Keratinocyte (primary cell): ENCODE measurements around the gene IL32. TPM values are rescaled to one million over a fixed set of nuclear protein-coding genes. Genes with fewer than 3 reads are reported as not detected.

ENCODE experiments used
- DNase-seq: peaks from one replicate; pipeline ENCODE4 v3.0.0-alpha.2; 2011; ENCODE audit warnings: low read depth, missing footprints, low spot score
- FAIRE-seq: peaks from 2 replicates; lab custom pipeline; 2011; peaks lifted over from hg19 to GRCh38; lab: Jason Lieb, UNC
- H2AFZ ChIP-seq: 2 replicates; pipeline ENCODE4 v1.6.0; 2012; ENCODE audit warnings: low read length, control low read depth, inconsistent platforms; ENCODE audit not compliant: control insufficient read depth
- H3K27ac ChIP-seq: 2 replicates; pipeline ENCODE4 v1.5.1; 2011; ENCODE audit warnings: low read length; ENCODE audit not compliant: control insufficient read depth, insufficient read depth
- H3K27me3 ChIP-seq: 3 replicates; pipeline ENCODE4 v1.6.0; 2011; ENCODE audit warnings: low read length; ENCODE audit not compliant: control insufficient read depth, insufficient read depth; ENCODE audit errors: extremely low read depth
- H3K36me3 ChIP-seq, 2 experiments: 2 replicates in 1 of 2; 3 replicates in 1 of 2; pipeline ENCODE4 v1.5.1; 2011; ENCODE audit warnings: low read length in 2 of 2, mild to moderate bottlenecking in 1 of 2; ENCODE audit not compliant: control insufficient read depth in 2 of 2, insufficient read depth in 2 of 2; ENCODE audit errors: extremely low read depth in 1 of 2
- H3K4me1 ChIP-seq: 3 replicates; pipeline ENCODE4 v1.5.1; 2011; ENCODE audit warnings: low read length; ENCODE audit not compliant: control insufficient read depth, insufficient read depth; ENCODE audit errors: extremely low read depth
- H3K4me2 ChIP-seq: 3 replicates; pipeline ENCODE4 v1.6.0; 2011; ENCODE audit warnings: low read depth, low read length; ENCODE audit not compliant: control insufficient read depth, insufficient read depth; ENCODE audit errors: extremely low read depth
- H3K4me3 ChIP-seq, 3 experiments: fragments of 200-600 bp in 1 of 3; sonication (generic) in 1 of 3; 2 replicates in 2 of 3; 3 replicates in 1 of 3; pipeline ENCODE4 v1.5.1; 2011 to 2016; ENCODE audit warnings: low read length in 3 of 3, mild to moderate bottlenecking in 3 of 3, control low read depth in 2 of 3, inconsistent platforms in 1 of 3, low read depth in 1 of 3, mixed read lengths in 1 of 3, mixed run types in 1 of 3, moderate library complexity in 1 of 3; ENCODE audit not compliant: control insufficient read depth in 2 of 3, insufficient read depth in 2 of 3; ENCODE audit errors: extremely low read depth in 1 of 3
- H3K79me2 ChIP-seq: 2 replicates; pipeline ENCODE4 v1.6.0; 2012; ENCODE audit warnings: low read length; ENCODE audit not compliant: control insufficient read depth, insufficient read depth
- H3K9ac ChIP-seq: 3 replicates; pipeline ENCODE4 v1.6.0; 2011; ENCODE audit warnings: low read length; ENCODE audit not compliant: control insufficient read depth, insufficient read depth; ENCODE audit errors: extremely low read depth
- H3K9me1 ChIP-seq: 3 replicates; pipeline ENCODE4 v1.6.0; 2011; ENCODE audit warnings: low read length; ENCODE audit not compliant: control insufficient read depth, insufficient read depth; ENCODE audit errors: extremely low read depth
- H3K9me3 ChIP-seq: 2 replicates; pipeline ENCODE4 v1.5.1; 2012; ENCODE audit warnings: low read depth, low read length; ENCODE audit not compliant: control insufficient read depth
- H4K20me1 ChIP-seq: 3 replicates; pipeline ENCODE4 v1.6.0; 2011; ENCODE audit warnings: low read length; ENCODE audit not compliant: control insufficient read depth, insufficient read depth; ENCODE audit errors: extremely low read depth
- EZH2 ChIP-seq: IDR thresholded peaks from one replicate; pipeline ENCODE4 v1.6.1; 2012; ENCODE audit warnings: inconsistent platforms, mild to moderate bottlenecking, low read length, moderate library complexity
- dilution Hi-C: fragments of 300-500 bp; cut with MboI; formaldehyde crosslinking; loops from one replicate; pipeline ENCODE4 v1.7.0; 2020; ENCODE audit warnings: low sequenced_read_pairs; ENCODE audit not compliant: extremely low pct_ligation_motif_present
- polyA plus RNA-seq, 5 experiments: library from polyadenylated mRNA; depleted of rRNA in 3 of 5; stranded (reverse) in 3 of 5; stranded (forward) in 1 of 5; unstranded in 1 of 5; fragments of >200 nt; gene quantifications; 1 replicate in 1 of 5; 2 replicates in 3 of 5; 3 replicates in 1 of 5; pipeline versions ENCODE4 v1.2.1 to v1.2.3, GENCODE V29; 2011 to 2012; ENCODE audit warnings: missing spikeins in 2 of 5, low read depth in 1 of 5, low replicate concordance in 1 of 5
- TF ChIP-seq, protein P1 (sequence below), 3 experiments: IDR thresholded peaks in 1 of 3; conservative IDR thresholded peaks in 1 of 3; optimal IDR thresholded peaks in 1 of 3; 2 replicates in 2 of 3; 3 replicates in 1 of 3; pipeline versions ENCODE3 to v1.5.1; 2011; ENCODE audit warnings: low read length in 3 of 3, mild to moderate bottlenecking in 3 of 3, moderate library complexity in 2 of 3, control low read depth in 1 of 3, inconsistent platforms in 1 of 3; ENCODE audit not compliant: insufficient read depth in 2 of 3; ENCODE audit errors: extremely low read depth in 1 of 3

The IL32 gene
- polyA plus RNA-seq, 1 donor (not counting 4 experiments of a cell fraction or from before 2014, with no cell fraction given) = 0.28 TPM

DNA sequence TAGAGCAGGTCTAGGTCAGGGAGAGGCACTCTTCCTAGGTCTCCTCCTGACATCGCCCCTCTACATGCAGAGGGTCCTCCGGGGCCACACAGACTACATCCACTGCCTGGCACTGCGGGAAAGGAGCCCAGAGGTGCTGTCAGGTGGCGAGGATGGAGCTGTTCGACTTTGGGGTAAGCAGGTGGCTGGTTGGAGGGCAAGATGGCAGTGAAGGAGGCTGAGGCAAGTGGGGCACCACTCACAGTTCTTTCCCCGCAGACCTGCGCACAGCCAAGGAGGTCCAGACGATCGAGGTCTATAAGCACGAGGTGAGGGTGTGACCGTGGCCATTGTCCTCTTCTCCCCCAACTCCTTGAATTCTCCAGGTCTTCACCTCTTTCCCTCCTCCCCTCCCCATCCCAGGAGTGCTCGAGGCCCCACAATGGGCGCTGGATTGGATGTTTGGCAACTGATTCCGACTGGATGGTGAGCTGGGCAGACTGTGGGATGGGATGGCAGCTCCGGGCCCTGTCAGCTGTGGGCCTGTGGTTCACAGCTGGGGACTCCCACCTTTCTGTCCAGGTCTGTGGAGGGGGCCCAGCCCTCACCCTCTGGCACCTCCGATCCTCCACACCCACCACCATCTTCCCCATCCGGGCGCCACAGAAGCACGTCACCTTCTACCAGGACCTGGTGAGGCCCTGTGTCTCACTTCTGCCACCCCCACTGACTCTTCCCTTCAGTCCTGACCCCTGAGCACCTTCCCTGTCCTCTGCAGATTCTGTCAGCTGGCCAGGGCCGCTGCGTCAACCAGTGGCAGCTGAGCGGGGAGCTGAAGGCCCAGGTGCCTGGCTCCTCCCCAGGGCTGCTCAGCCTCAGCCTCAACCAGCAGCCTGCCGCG is 38.6 kb upstream of the IL32 start:
- no peak for FAIRE-seq
- Histone ChIP-seq H3K36me3 (peaks cover 13 to 23% of the 10 kb centered on the region in 2 experiments), H3K4me2 (no peak overlapping the region), H3K9ac (no peak overlapping the region), H3K9me1 (no peaks in the 10 kb centered on the region), H3K4me3 (no peak overlapping the region), H3K4me1 (peaks cover 24% of the 10 kb centered on the region), H3K27ac (no peak overlapping the region), H4K20me1 (no peaks in the 10 kb centered on the region), H2AFZ (no peak overlapping the region), H3K9me3 (no peaks in the 10 kb centered on the region), H3K27me3 (peaks cover 19% of the 10 kb centered on the region), H3K79me2 (no peaks in the 10 kb centered on the region)
- no peak for DNase-seq
- no peak for TF ChIP-seq EZH2
- TF ChIP-seq, protein P1, sequence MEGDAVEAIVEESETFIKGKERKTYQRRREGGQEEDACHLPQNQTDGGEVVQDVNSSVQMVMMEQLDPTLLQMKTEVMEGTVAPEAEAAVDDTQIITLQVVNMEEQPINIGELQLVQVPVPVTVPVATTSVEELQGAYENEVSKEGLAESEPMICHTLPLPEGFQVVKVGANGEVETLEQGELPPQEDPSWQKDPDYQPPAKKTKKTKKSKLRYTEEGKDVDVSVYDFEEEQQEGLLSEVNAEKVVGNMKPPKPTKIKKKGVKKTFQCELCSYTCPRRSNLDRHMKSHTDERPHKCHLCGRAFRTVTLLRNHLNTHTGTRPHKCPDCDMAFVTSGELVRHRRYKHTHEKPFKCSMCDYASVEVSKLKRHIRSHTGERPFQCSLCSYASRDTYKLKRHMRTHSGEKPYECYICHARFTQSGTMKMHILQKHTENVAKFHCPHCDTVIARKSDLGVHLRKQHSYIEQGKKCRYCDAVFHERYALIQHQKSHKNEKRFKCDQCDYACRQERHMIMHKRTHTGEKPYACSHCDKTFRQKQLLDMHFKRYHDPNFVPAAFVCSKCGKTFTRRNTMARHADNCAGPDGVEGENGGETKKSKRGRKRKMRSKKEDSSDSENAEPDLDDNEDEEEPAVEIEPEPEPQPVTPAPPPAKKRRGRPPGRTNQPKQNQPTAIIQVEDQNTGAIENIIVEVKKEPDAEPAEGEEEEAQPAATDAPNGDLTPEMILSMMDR (optimal IDR thresholded peaks at IDR 0.05 in 1 of 3, IDR thresholded peaks at IDR 0.05 in 1 of 3, conservative IDR thresholded peaks at IDR 0.05 in 1 of 3; ENCODE audit: extremely low read depth in 1 of 3, insufficient read depth in 2 of 3, low read length in 3 of 3) = no peak
- dilution Hi-C loops = no loop called here

GRCh38 chr16:3027489-3027795 is 38.0 kb upstream of the IL32 start:
- DNase-seq (no peak), FAIRE-seq (no peak)
- Histone ChIP-seq H3K9me1 (no peaks in the 10 kb centered on the region), H2AFZ (no peak overlapping the region), H3K79me2 (no peaks in the 10 kb centered on the region), H3K9ac (no peak overlapping the region), H3K4me1 (peaks cover 20% of the 10 kb centered on the region), H4K20me1 (no peaks in the 10 kb centered on the region), H3K27ac (no peak overlapping the region), H3K4me3 (no peak overlapping the region), H3K27me3 (peaks cover 19% of the 10 kb centered on the region), H3K36me3 (peaks cover 11 to 22% of the 10 kb centered on the region in 2 experiments), H3K9me3 (no peaks in the 10 kb centered on the region), H3K4me2 (no peak overlapping the region)
- dilution Hi-C loops = no loop called here
- no peak for TF ChIP-seq EZH2
- TF ChIP-seq, protein P1 (optimal IDR thresholded peaks at IDR 0.05 in 1 of 3, IDR thresholded peaks at IDR 0.05 in 1 of 3, conservative IDR thresholded peaks at IDR 0.05 in 1 of 3; ENCODE audit: extremely low read depth in 1 of 3, insufficient read depth in 2 of 3, low read length in 3 of 3) = no peak
